Activated T-cell treated with anti-CD3 and anti-CD28 coated beads, Interleukin-2, amount 50 U/mL, for 4 hours (primary cell): ENCODE results near the gene GALNT10. TPM values are rescaled to one million over a fixed set of nuclear protein-coding genes. Genes with fewer than 3 reads are reported as not detected.

ENCODE experiments used
- ATAC-seq, 2 donors: fragments of 200-7000 bp; cut with Tn5 transposase; one replicate each; pipeline ENCODE4 v1.10.0; 2021
- DNase-seq: peaks from one replicate; pipeline ENCODE4 v3.0.0-alpha.2; 2020
- H3K27me3 Mint-ChIP-seq: one replicate; pipeline ENCODE4 v1.8.0; 2021; ENCODE audit warnings: low read depth, mixed read lengths
- H3K36me3 Mint-ChIP-seq: one replicate; pipeline ENCODE4 v1.8.0; 2022; ENCODE audit warnings: mixed read lengths; ENCODE audit not compliant: insufficient read depth
- H3K4me1 Mint-ChIP-seq: one replicate; pipeline ENCODE4 v1.8.0; 2021; ENCODE audit warnings: low read depth, mixed read lengths
- H3K4me3 Mint-ChIP-seq: one replicate; pipeline ENCODE4 v1.8.0; 2021; ENCODE audit warnings: mild to moderate bottlenecking, moderate library complexity, mixed read lengths
- H3K9me3 Mint-ChIP-seq: one replicate; pipeline ENCODE4 v1.8.0; 2021; ENCODE audit warnings: mixed read lengths
- total RNA-seq, 3 donors: library from RNA; stranded (reverse); gene quantifications; one replicate each; pipeline ENCODE4 v1.2.1, GENCODE V29; 2021

Gene GALNT10
- total RNA-seq, 3 donors from 2014 or later = 26.8 to 34.8 (median 34.6) TPM

DNA sequence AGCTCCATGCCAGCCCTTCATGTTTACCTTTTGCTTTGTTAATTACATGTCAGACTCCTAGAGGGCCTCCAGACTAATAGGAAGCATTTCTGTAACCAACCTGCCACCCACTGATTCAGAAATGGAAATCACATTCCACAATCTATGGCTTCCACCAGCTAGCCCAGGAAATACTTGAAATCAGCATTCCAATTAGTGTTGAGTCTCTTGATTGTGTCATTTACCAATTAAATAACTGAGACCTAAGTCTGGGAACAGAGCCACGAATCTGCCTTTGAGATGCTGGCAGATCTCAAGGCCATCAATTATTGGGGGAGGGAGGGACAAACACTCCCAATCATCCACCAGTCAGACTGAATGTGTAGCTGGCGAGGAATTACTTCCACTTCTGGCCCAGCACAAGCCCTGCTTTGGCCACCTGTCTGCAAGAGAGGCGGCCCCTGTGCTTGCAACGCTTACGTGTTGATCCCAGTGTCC lies 227.8 kb downstream of the GALNT10 start:
- H3K4me1 Mint-ChIP-seq = no peaks in the 10 kb centered on the region
- DNase-seq (no peak), ATAC-seq (no peak)
- H3K9me3 Mint-ChIP-seq = peaks cover 5% of the 10 kb centered on the region
- H3K27me3 Mint-ChIP-seq = no peaks in the 10 kb centered on the region
- H3K4me3 Mint-ChIP-seq = no peak overlapping the region
- H3K36me3 Mint-ChIP-seq = peaks cover 29% of the 10 kb centered on the region

DNA sequence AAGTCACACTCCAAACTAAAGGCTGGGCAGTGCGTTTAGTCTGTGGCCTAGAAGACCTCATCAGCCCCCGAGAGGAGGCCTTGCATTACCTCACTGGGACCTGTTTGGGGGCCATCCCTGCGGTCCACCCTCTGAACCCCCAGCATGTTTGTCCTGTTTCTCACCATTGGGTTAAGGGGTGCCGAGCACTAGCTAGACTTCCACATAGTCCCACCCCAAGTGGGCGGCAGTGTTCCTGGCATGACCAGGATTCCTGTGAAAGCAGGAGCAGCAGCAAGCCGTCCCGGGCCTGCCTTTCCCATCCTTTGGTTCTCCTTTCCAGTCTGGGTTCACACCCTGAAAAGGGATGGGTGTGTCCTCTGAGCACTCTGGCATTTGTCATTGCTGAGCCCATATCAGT lies 228.7 kb downstream of the GALNT10 start:
- Mint-ChIP-seq H3K27me3 (no peaks in the 10 kb centered on the region), H3K9me3 (peaks cover 10% of the 10 kb centered on the region), H3K4me1 (peaks cover 4% of the 10 kb centered on the region), H3K4me3 (no peak overlapping the region), H3K36me3 (peaks cover 29% of the 10 kb centered on the region)
- no peak for DNase-seq
- no peak for ATAC-seq

DNA sequence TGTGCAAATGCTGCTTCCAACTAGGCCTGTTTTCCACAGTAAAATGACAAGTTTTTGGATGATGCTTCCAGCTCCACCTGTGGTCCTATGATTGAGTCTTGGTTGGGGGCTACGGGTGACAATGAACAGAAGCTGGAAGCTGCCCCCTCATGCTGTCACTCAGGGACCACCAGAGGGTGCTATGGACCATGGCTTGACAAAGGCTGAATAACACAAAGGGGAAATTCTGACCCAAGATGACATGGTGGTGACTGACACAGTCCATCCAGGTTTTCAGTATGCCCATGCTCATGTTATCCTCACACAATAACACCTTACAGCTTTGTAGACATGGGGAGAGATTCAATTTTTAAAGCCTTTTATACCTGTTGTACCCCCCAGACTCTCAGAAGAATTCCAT lies 231.3 kb downstream of the GALNT10 start:
- Mint-ChIP-seq H3K27me3 (no peaks in the 10 kb centered on the region), H3K36me3 (peaks cover 26% of the 10 kb centered on the region), H3K4me1 (peaks cover 4% of the 10 kb centered on the region), H3K4me3 (no peak overlapping the region), H3K9me3 (peaks cover 10% of the 10 kb centered on the region)
- DNase-seq (no peak), ATAC-seq (peak in 1 of 2 donors; percentile 61)

DNA sequence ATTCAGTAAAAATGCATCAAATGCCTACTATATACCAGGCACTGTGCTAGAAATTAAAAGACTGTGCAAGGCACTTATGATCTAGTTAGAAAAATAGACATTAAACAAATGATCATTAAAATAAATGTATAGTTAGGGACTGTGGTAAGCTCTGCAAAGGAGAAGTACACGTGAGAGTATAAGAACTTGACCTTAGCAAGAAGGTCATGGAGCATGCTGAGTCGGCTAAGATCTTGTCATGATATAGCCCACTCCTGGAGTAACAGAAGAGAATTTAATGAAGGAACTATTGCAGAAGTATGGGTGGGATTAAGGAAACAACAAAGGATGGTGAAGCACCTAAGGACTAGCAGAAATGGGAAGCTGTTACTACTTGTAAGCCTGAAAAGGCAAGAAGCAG lies 231.8 kb downstream of the GALNT10 start:
- ATAC-seq = no peak
- no peak for DNase-seq
- Mint-ChIP-seq H3K27me3 (no peaks in the 10 kb centered on the region), H3K4me1 (peaks cover 4% of the 10 kb centered on the region), H3K9me3 (peaks cover 10% of the 10 kb centered on the region), H3K36me3 (peaks cover 29% of the 10 kb centered on the region), H3K4me3 (no peak overlapping the region)

DNA sequence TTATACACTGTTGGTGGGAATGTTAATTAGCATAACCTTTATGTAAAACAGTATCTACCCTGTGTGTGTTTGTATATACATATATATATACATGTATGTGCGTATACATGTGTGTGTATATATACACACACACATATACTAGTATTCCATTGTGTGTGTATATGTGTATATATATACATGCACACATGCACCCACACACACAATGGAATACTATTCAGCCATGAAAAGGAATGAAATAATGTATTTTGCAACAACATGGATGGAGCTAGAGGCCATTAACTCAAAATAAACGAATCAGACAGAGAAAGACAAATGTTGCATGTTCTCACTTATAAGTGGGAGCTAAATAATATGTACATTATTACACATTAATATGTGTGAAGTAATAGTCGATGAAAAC lies 237.7 kb downstream of the GALNT10 start:
- Mint-ChIP-seq H3K9me3 (peaks cover 7% of the 10 kb centered on the region), H3K27me3 (no peaks in the 10 kb centered on the region), H3K4me3 (no peak overlapping the region), H3K4me1 (peaks cover 4% of the 10 kb centered on the region), H3K36me3 (peaks cover 14% of the 10 kb centered on the region)
- DNase-seq = no peak
- ATAC-seq = no peak

DNA sequence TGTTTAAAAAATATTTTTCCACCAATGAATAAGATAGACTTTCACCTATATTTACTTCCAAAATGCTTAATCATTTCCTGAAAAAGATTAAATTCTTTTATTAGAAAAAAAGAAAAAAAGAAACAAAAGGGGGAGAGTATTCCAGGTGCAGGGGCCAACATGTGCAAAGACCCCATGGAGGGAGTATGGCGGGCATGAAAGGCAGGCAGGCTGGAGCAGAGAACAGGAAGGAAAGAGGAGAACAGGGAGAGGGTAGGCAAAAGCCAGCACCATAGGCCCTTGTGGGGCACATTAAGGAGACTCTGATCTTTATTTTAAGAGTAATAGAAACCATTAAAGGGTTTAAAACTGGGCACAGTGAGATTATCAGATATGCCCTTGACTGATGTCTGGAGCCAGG lies 238.8 kb downstream of the GALNT10 start:
- Mint-ChIP-seq H3K36me3 (peaks cover 14% of the 10 kb centered on the region), H3K9me3 (no peaks in the 10 kb centered on the region), H3K4me1 (no peaks in the 10 kb centered on the region), H3K27me3 (no peaks in the 10 kb centered on the region), H3K4me3 (no peak overlapping the region)
- no peak for ATAC-seq
- no peak for DNase-seq

DNA sequence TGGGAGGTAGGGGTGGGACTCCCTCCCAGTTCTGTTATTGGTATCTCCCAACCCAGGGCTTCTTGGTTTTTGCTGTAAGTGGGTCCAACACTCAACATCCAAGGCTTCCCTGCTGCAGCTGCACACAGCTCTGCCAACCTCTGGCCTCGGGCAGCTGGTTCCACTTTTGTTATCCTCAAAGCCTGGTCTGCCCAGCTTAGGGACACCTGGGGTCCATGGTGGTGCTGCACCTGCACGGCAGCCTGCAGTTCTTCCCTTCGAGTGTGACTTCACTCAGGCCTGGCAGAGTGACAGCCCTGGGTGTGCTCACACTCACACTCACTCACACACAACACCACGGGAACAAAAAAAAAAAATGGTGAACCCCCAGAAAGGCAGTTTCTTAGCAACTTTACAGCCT lies 239.9 kb downstream of the GALNT10 start:
- DNase-seq (no peak), ATAC-seq (no peak)
- Mint-ChIP-seq H3K4me3 (no peak overlapping the region), H3K36me3 (peaks cover 16% of the 10 kb centered on the region), H3K4me1 (no peaks in the 10 kb centered on the region), H3K27me3 (no peaks in the 10 kb centered on the region), H3K9me3 (no peaks in the 10 kb centered on the region)

DNA sequence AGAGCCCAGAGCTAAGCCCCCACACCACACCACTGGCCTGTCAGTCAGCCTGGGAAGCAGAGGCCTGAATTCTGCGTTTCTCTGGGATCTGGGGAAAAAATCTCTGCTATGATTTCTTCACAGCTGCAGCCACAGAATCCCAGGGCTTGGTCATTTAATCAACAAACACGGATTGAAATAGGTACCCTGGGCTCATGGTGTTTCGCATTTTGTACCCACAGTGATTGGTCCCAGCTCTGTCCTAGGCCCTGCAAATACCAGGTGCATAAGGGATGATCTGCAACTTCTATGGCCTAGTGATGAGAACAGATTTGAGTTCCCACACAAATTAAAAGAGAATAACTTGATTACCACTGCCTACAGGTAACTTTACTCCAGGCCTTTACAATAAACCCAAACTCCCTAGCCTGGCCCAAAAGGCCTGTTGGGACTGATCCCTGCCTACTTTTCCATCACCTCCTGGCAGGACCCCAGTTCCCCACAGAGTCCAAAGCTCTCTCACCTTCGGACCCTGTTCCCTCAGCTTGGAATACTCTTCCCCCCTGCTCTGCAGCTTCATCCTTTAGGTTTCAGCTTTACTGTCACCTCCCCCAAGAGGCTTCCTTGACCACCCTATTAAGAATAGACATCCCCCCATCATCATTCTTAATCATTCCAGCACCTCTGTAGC lies 240.6 kb downstream of the GALNT10 start:
- Mint-ChIP-seq H3K4me1 (no peaks in the 10 kb centered on the region), H3K36me3 (peaks cover 21% of the 10 kb centered on the region), H3K9me3 (no peaks in the 10 kb centered on the region), H3K27me3 (no peaks in the 10 kb centered on the region), H3K4me3 (no peak overlapping the region)
- ATAC-seq = no peak
- no peak for DNase-seq

DNA sequence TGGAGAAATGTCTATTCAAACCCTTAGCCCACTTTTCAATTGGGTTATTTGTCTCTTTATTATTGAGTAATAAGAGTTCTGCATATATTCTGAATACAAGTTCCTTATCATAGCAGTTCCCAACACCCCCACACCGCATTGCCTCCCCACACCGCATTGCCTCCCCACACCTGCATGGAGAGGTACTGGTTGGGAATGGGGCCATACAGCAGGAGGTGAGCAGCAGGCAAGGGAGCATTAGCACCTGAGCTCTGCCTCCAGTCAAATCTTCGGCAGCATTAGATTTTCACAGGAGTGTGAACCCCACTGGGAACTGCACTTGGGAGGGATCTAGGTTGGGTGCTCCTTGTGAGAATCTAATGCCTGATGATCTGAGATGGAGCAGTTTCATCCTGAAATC lies 244.7 kb downstream of the GALNT10 start:
- H3K27me3 Mint-ChIP-seq = no peaks in the 10 kb centered on the region
- ATAC-seq = no peak
- H3K4me3 Mint-ChIP-seq = no peak overlapping the region
- no peak for DNase-seq
- H3K9me3 Mint-ChIP-seq = no peaks in the 10 kb centered on the region
- H3K36me3 Mint-ChIP-seq = peaks cover 31% of the 10 kb centered on the region
- H3K4me1 Mint-ChIP-seq = no peaks in the 10 kb centered on the region

DNA sequence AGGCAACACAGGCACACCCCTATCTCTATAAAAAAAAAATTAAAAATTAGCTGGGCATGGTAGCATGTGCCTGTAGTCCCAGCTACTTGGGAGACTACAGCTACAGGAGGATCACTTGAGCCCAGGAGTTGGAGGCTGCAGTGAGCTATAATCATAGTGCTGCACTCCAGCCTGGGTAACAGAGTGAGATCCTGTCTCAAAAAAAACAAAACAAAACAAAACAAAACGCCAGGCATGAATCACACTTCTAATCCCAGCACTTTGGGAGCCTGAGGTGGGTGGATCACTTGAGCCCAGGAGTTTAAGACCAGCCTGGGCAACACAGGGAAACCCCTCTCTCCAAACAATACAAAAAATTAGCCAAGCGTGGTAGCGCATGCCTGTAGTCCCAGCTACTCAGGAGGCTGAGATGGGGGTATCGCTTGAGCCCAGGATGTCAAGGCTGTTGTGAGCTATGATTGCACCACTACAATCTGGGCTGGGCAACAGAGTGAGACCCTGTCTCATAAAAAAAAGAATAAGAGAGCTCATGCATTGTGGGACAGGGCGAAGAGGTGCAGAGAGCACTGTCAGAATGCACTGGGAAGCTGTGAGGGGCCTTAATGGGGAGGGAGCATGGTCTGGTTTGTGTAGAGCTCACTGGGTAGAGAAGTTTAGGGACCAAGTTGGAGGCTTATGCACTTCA lies 246.9 kb downstream of the GALNT10 start:
- Mint-ChIP-seq H3K36me3 (peaks cover 49% of the 10 kb centered on the region), H3K4me1 (peaks cover 3% of the 10 kb centered on the region), H3K4me3 (no peak overlapping the region), H3K27me3 (no peaks in the 10 kb centered on the region), H3K9me3 (no peaks in the 10 kb centered on the region)
- no peak for DNase-seq
- ATAC-seq = no peak

DNA sequence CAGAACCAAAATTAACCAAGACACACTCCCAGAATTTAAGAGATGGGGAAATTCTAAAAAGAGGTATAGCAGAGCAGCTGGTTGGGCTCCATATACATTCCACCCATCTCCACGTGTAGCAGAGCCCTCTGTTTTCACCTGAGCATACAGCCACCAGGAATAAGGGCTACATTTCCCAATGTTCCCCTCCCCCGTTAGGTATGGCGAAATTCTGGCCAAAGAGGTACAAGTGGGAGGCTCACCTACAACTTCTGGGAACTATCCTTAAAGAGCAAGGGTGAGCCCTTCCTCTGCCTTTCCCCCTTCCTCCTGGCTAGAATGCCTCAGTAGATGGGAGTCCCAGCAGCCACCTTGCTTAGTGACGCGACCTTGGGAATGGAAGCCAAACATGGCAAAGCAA lies 250.0 kb downstream of the GALNT10 start:
- DNase-seq (no peak), ATAC-seq (no peak)
- no peaks in the 10 kb centered on the region for H3K27me3 Mint-ChIP-seq
- H3K36me3 Mint-ChIP-seq = peaks cover 45% of the 10 kb centered on the region
- no peaks in the 10 kb centered on the region for H3K9me3 Mint-ChIP-seq
- no peak overlapping the region for H3K4me3 Mint-ChIP-seq
- H3K4me1 Mint-ChIP-seq = peaks cover 19% of the 10 kb centered on the region

DNA sequence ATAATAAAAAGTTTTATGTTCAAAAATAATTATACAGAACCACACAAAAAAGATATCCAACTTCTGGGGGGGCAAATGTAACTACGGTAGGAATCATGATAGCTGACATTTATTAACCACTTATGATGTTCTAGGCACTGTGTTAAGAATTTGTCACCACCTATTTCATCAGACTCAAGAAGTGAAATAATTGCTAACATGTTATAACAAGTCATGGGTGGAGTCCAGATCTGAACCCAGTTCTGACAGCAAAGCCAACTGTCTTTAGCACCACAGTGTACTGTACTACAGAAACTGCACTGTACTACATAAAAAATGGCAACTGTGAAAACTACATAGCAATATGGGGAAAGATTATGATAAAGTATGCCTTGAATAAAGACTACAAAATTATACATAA lies 252.3 kb downstream of the GALNT10 start:
- DNase-seq (no peak), ATAC-seq (no peak)
- Mint-ChIP-seq H3K4me1 (peaks cover 30% of the 10 kb centered on the region), H3K36me3 (peaks cover 31% of the 10 kb centered on the region), H3K9me3 (no peaks in the 10 kb centered on the region), H3K27me3 (no peaks in the 10 kb centered on the region), H3K4me3 (no peak overlapping the region)

DNA sequence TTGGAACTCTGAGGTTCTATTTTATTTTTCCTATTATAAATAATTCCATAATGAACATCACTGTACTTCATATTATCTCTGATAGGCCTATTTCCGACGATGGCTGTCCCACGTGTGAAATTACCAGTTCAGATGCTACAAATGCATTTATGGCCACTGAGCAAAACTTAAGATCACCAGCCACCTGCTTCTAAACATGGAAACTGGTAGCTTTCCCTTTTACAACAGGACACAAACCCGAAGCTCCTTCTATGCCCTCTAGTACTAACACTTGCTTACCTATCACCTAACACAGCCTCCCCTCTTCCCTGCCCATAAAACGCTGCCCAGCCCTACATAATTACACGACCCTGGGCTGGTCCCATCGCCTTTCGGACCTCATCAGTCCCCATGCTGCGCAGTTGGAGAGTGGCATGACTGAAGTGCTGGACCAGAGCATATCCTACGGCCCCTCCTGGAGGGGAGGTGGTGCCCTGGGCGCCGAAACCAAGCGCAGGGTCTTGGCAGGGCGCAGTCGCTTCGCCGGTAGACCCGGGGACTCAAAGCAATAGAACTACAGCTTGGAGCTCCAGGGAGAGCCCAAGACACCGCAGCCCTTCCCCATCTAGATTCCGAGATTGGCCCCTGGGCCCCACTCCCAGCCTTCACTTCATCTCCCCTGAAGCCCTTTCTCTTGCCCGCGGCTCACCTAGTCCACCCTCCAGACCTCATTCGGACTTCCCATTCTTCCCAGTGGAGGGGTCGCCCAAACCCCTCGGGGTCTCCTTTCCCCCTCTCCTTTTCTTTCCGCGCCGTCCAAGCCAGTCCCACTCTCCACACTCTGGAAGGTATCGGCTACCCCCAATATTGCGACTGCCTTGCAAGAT lies 254.3 kb downstream of the GALNT10 start:
- H3K27me3 Mint-ChIP-seq = no peaks in the 10 kb centered on the region
- H3K9me3 Mint-ChIP-seq = no peaks in the 10 kb centered on the region
- peaks cover 22% of the 10 kb centered on the region for H3K36me3 Mint-ChIP-seq
- ATAC-seq = no peak
- no peak for DNase-seq
- H3K4me3 Mint-ChIP-seq = peak overlapping the region; percentile 100
- H3K4me1 Mint-ChIP-seq = peaks cover 48% of the 10 kb centered on the region

DNA sequence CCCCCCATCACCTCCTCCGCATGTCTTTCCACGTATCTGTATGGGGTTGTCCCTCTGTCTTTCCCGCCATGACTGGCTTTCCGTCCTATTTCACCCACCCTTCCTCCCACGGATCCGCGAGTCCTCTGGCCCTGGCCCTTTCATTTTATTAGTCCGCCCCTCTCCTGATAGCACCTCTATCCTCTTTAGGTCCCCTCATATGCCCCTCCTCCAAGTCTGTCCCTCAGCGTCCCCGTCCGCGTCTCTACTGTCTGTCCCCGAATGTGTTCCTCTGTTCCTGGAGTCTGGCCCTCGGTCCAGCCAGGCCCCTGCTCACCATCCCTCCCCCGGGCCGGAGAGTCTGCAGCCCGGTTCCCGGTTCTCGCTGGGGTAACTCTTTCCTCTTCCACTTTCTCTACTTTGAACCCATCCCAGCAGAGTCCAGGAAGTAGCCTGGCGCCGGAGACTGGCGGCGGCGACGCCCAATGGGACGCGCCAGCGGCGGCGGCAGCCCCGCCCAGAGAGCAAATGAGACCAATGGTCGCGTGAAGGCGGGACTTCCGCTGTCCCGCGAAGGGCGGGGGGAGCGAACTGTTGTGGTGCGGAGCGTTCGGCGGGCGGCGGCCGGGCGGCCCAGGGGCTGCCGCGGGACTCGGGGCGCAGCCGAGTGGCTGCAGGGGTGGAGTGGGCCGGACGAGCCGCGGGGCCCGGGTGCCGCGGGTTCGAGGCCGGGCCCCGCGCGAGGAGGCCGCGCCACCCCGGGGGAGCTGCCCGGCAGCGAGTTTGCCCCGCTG lies 255.1 kb downstream of the GALNT10 start, which contains the start of gene SAP30L:
TSS of gene SAP30L (plus strand) at position 576 of the 773 bp plus-strand sequence. CDS start 608 bp downstream, outside the sequence.
- H3K27me3 Mint-ChIP-seq = no peaks in the 10 kb centered on the region
- H3K4me1 Mint-ChIP-seq = peaks cover 55% of the 10 kb centered on the region
- peak; percentile 96 for ATAC-seq
- peak; percentile 93 for DNase-seq
- no peaks in the 10 kb centered on the region for H3K9me3 Mint-ChIP-seq
- H3K4me3 Mint-ChIP-seq = peak within 1 kb of the TSS; percentile 100
- peaks cover 25% of the 10 kb centered on the region for H3K36me3 Mint-ChIP-seq
